Measurements from ENCODE around the gene FRAS1. TPM values are rescaled to one million over a fixed set of nuclear protein-coding genes. Genes with fewer than 3 reads are reported as not detected.
"Not testable (repeated sequence)": the region's sequence is repeated elsewhere in the genome, so short reads cannot be mapped to it uniquely, and the experiment has no call there.

Gene FRAS1
- polyA plus RNA-seq, 1 donor from 2014 or later: 2.8 TPM

DNA sequence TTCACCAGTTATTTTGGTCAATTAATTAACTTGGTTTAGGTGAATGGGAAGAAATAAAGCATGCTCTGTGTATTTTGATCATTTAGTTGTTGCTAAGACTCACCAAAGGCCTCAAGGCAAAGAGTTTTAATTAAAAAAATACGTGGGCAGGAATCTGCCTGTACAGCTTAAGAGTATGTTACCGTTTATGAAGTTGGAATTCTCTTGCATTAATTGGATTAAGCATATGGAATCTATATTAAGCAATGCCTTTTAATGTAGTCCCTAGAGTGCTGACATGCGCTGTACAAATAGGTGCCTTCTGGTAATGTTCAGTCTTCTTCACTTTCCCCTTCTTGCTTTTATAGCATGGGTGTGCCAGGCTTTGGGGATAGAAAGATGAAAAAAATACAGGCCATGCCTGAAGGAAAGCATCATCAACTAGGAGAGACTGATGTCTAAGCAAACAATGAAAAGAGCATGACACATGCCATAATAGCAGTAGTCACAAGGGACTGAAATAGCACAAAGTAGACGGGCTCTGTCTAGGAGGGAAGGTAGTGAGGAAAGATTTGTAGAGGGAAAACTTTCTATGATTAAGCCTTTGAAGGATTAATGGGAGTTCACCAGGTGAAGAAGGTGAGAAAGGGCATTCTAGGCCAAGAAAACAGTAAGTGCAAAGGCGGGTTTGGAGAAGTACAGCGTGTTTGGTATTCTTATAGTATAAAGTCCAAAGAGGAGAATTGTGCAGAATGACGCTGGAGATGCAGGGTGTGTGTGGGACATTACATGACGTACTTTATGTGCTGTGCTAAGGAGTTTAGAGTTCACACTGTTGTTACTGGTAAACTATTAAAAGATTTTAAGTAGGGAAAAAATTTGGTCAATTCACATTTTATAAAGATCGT, 268.4 kb downstream of the FRAS1 start:
- Histone ChIP-seq H3F3A (ENCODE audit: insufficient read depth, low read length, poor library complexity, severe bottlenecking) (no peaks in the 10 kb centered on the region), H2AFZ (ENCODE audit: low read depth, low read length) (no peak overlapping the region), H3K9me2 (ENCODE audit: insufficient read depth, low read length) (no peaks in the 10 kb centered on the region), H3K27me3 (ENCODE audit: insufficient read depth, low read depth, low read length) (no peaks in the 10 kb centered on the region), H3K4me2 (ENCODE audit: low read length) (peak overlapping the region; percentile 23), H3K9ac (ENCODE audit: low read length) (no peak overlapping the region), H4K20me1 (ENCODE audit: insufficient read depth) (no peaks in the 10 kb centered on the region), H3K79me2 (replicated peaks; ENCODE audit: insufficient read depth, low read length) (no peaks in the 10 kb centered on the region), H3K4me3 (ENCODE audit: low read length) (no peak overlapping the region), H3K27ac (ENCODE audit: low read length) (no peak overlapping the region), H3K36me3 (ENCODE audit: insufficient read depth, low read length) (no peaks in the 10 kb centered on the region), H3K9me3 (ENCODE audit: low read length) (no peaks in the 10 kb centered on the region)
- no peak for TF ChIP-seq TAF1 (IDR thresholded peaks at IDR 0.05; ENCODE audit: low read depth)
- TF ChIP-seq POLR2AphosphoS5 (IDR thresholded peaks at IDR 0.05): peak; percentile 76
- peak; percentile 56 for TF ChIP-seq EP300 (conservative IDR thresholded peaks at IDR 0.05; ENCODE audit: poor library complexity, severe bottlenecking)

DNA sequence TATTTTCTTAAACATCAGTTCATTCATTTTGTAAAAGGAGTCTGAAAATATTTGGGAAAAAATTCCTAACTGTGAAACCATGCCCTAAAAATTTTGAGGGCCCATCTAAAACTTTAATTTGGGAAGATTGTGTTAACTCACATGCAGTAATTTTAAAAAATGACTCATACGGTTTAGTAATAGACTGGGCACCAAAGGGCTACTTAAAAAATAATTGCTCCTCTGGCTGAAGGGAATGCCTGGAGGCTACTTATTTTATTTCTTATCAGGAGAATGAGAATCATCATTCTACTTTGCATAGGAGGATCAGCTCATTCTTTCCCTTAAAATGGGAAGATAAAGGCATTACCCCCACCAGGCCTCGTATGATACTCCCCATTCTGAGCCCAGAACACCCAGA, 271.5 kb downstream of the FRAS1 start:
- H3K4me3 ChIP-seq (ENCODE audit: low read length); H3K79me2 ChIP-seq (replicated peaks; ENCODE audit: insufficient read depth, low read length): not testable (repeated sequence)

DNA sequence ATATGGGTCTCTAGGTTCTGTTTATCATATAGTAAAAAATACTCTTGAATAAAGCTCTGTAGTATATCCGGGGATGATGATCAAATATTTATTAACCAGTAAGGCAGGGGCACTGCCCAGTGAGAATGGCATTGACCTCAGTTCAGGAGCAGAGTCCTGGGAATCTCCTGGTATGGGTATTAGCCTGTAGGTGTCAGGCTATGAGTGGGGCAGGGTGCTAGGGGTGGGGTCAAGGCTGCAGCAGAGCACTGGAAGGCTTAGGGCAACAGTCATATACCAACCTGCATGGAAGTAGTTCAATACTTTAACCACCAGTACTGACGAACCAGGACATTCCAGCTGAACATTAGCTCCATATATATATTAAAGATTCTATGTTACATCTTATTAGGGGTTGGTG, 274.1 kb downstream of the FRAS1 start:
- H3K27ac ChIP-seq (ENCODE audit: low read length): no peak overlapping the region
- H2AFZ ChIP-seq (ENCODE audit: low read depth, low read length): no peak overlapping the region
- no peaks in the 10 kb centered on the region for H3K79me2 ChIP-seq (replicated peaks; ENCODE audit: insufficient read depth, low read length)
- no peak overlapping the region for H3K4me2 ChIP-seq (ENCODE audit: low read length)
- TF ChIP-seq POLR2AphosphoS5 (IDR thresholded peaks at IDR 0.05): no peak
- TF ChIP-seq EZH2 (IDR thresholded peaks at IDR 0.05; ENCODE audit: borderline replicate concordance, insufficient read depth, low read length, poor library complexity, severe bottlenecking): no peak
- TF ChIP-seq, protein P1, sequence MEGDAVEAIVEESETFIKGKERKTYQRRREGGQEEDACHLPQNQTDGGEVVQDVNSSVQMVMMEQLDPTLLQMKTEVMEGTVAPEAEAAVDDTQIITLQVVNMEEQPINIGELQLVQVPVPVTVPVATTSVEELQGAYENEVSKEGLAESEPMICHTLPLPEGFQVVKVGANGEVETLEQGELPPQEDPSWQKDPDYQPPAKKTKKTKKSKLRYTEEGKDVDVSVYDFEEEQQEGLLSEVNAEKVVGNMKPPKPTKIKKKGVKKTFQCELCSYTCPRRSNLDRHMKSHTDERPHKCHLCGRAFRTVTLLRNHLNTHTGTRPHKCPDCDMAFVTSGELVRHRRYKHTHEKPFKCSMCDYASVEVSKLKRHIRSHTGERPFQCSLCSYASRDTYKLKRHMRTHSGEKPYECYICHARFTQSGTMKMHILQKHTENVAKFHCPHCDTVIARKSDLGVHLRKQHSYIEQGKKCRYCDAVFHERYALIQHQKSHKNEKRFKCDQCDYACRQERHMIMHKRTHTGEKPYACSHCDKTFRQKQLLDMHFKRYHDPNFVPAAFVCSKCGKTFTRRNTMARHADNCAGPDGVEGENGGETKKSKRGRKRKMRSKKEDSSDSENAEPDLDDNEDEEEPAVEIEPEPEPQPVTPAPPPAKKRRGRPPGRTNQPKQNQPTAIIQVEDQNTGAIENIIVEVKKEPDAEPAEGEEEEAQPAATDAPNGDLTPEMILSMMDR (IDR thresholded peaks at IDR 0.05; ENCODE audit: poor library complexity, severe bottlenecking): no peak
- no peak for TF ChIP-seq TAF1 (IDR thresholded peaks at IDR 0.05; ENCODE audit: low read depth)
- no peak for TF ChIP-seq SMC3 (conservative IDR thresholded peaks at IDR 0.05; ENCODE audit: poor library complexity)
- TF ChIP-seq REST (IDR thresholded peaks at IDR 0.05; ENCODE audit: borderline replicate concordance): no peak
- TF ChIP-seq RAD21 (conservative IDR thresholded peaks at IDR 0.05): no peak
- no peak for TF ChIP-seq MXI1 (conservative IDR thresholded peaks at IDR 0.05; ENCODE audit: poor library complexity, severe bottlenecking)
- TF ChIP-seq EP300 (conservative IDR thresholded peaks at IDR 0.05; ENCODE audit: poor library complexity, severe bottlenecking): no peak
- H3K9ac ChIP-seq (ENCODE audit: low read length): no peak overlapping the region
- H3K9me2 ChIP-seq (ENCODE audit: insufficient read depth, low read length): no peaks in the 10 kb centered on the region
- no peaks in the 10 kb centered on the region for H3K27me3 ChIP-seq (ENCODE audit: insufficient read depth, low read depth, low read length)
- H3K4me3 ChIP-seq (ENCODE audit: low read length): no peak overlapping the region
- no peaks in the 10 kb centered on the region for H4K20me1 ChIP-seq (ENCODE audit: insufficient read depth)
- no peaks in the 10 kb centered on the region for H3K36me3 ChIP-seq (ENCODE audit: insufficient read depth, low read length)
- H3K9me3 ChIP-seq (ENCODE audit: low read length): no peaks in the 10 kb centered on the region
- H3F3A ChIP-seq (ENCODE audit: insufficient read depth, low read length, poor library complexity, severe bottlenecking): no peaks in the 10 kb centered on the region

More for the DNA sequence above, 271.5 kb downstream of the FRAS1 start:
- not testable (repeated sequence) for H2AFZ ChIP-seq (ENCODE audit: low read depth, low read length); H3K9ac ChIP-seq (ENCODE audit: low read length); H3K9me2 ChIP-seq (ENCODE audit: insufficient read depth, low read length); H3K9me3 ChIP-seq (ENCODE audit: low read length); H3K36me3 ChIP-seq (ENCODE audit: insufficient read depth, low read length); H3F3A ChIP-seq (ENCODE audit: insufficient read depth, low read length, poor library complexity, severe bottlenecking); H3K27me3 ChIP-seq (ENCODE audit: insufficient read depth, low read depth, low read length); H3K27ac ChIP-seq (ENCODE audit: low read length); H4K20me1 ChIP-seq (ENCODE audit: insufficient read depth); H3K4me2 ChIP-seq (ENCODE audit: low read length)

Measured in neural cell (in vitro differentiated cells).